Panc1 (cell line): ENCODE measurements around the gene ENPP6. TPM values are rescaled to one million over a fixed set of nuclear protein-coding genes. Genes with fewer than 3 reads are reported as not detected.

Source experiments
- ATAC-seq: fragments of 200-7000 bp; cut with Tn5 transposase; 2 replicates; pipeline ENCODE4 v1.9.1; 2020; ENCODE audit warnings: mild to moderate bottlenecking, moderate library complexity
- BruUV-seq: library from RNA; stranded (reverse); fragments of 400-500 nt; replicated peaks from 2 replicates; lab custom pipeline; 2021; lab: Mats Ljungman, UMichigan
- CTCF ChIA-PET: fragments of 300-600 bp; sonication (Branson Sonifier 250); formaldehyde crosslinking; loops from one replicate; lab custom pipeline; 2022; ENCODE audit warnings: antibody characterized with exemption; lab: Charles Lee
- POLR2A ChIA-PET: fragments of 300-600 bp; sonication (Branson Sonifier 250); formaldehyde crosslinking; loops from one replicate; lab custom pipeline; 2022; ENCODE audit warnings: antibody characterized with exemption; lab: Charles Lee
- DNase-seq: peaks from one replicate; pipeline ENCODE4 v3.0.0-alpha.2; 2010; ENCODE audit warnings: low read depth, low spot score
- H3K27ac ChIP-seq: 2 replicates; pipeline ENCODE4 v1.5.1; 2011; ENCODE audit warnings: mild to moderate bottlenecking, low read length, inconsistent platforms
- H3K27me3 ChIP-seq: fragments of 200-500 bp; sonication (Bioruptor generic); 2 replicates; pipeline ENCODE4 v1.6.0; 2014; ENCODE audit warnings: low read length, inconsistent platforms; ENCODE audit not compliant: control insufficient read depth, insufficient read depth
- H3K36me3 ChIP-seq: fragments of 200-500 bp; sonication (Bioruptor generic); 2 replicates; pipeline ENCODE4 v1.5.1; 2014; ENCODE audit warnings: inconsistent platforms, mild to moderate bottlenecking, low read length, moderate library complexity; ENCODE audit not compliant: control insufficient read depth, insufficient read depth
- H3K4me1 ChIP-seq: 2 replicates; pipeline ENCODE4 v1.5.1; 2011; ENCODE audit warnings: inconsistent platforms, mild to moderate bottlenecking, low read length, moderate library complexity; ENCODE audit not compliant: control insufficient read depth, insufficient read depth
- H3K4me3 ChIP-seq, 2 experiments: 2 replicates each; pipeline ENCODE4 v1.5.1; 2011 to 2012; ENCODE audit warnings: low read depth in 2 of 2, low read length in 2 of 2, mild to moderate bottlenecking in 2 of 2, inconsistent platforms in 1 of 2, moderate library complexity in 1 of 2
- H3K9me3 ChIP-seq: fragments of 200-500 bp; sonication (Bioruptor generic); 2 replicates; pipeline ENCODE4 v1.5.1; 2014; ENCODE audit warnings: low read depth, mild to moderate bottlenecking, inconsistent platforms, low read length, moderate library complexity; ENCODE audit not compliant: control insufficient read depth, insufficient read depth
- POLR2AphosphoS5 ChIP-seq: IDR thresholded peaks from 2 replicates; pipeline ENCODE4 v1.6.1; 2012; ENCODE audit warnings: mild to moderate bottlenecking, low read depth, low read length, moderate library complexity
- SIN3A ChIP-seq: IDR thresholded peaks from 2 replicates; pipeline ENCODE4 v1.6.1; 2012; ENCODE audit warnings: low read depth, mild to moderate bottlenecking, low read length, moderate library complexity, borderline replicate concordance; ENCODE audit not compliant: insufficient read depth
- TCF7L2 ChIP-seq: IDR thresholded peaks from 2 replicates; pipeline ENCODE4 v1.6.1; 2011; ENCODE audit warnings: mild to moderate bottlenecking, low read depth, low read length, inconsistent platforms
- in situ Hi-C: cut with HindIII; loops from 2 replicates; pipeline ENCODE4 v1.10.0; 2016; ENCODE audit warnings: low sequenced_read_pairs, low pct_unique_long_range_greater_than_20kb
- intact Hi-C: fragments of 100-400 bp; cut with micrococcal nuclease; formaldehyde crosslinking; loops from one replicate; pipeline ENCODE4 v1.10.0; 2022; ENCODE audit not compliant: unreplicated experiment
- total RNA-seq: library from RNA; stranded (reverse); gene quantifications from one replicate; pipeline ENCODE4 v1.2.1, GENCODE V29; 2021; ENCODE audit not compliant: unreplicated experiment
- TF ChIP-seq, protein P1 (sequence below), 2 experiments: IDR thresholded peaks; 2 replicates each; pipeline ENCODE4 v1.6.1; 2011 to 2012; ENCODE audit warnings: low read depth in 2 of 2, control low read depth in 1 of 2, low read length in 1 of 2, mild to moderate bottlenecking in 1 of 2, moderate library complexity in 1 of 2; ENCODE audit not compliant: insufficient read depth in 1 of 2
- TF ChIP-seq, protein P2 (sequence below): fragments of 450-650 bp; IDR thresholded peaks from 2 replicates; pipeline ENCODE4 v1.5.1; 2017; ENCODE audit warnings: mild to moderate bottlenecking

The ENPP6 gene
- total RNA-seq, 1 experiment from 2014 or later: not detected

DNA sequence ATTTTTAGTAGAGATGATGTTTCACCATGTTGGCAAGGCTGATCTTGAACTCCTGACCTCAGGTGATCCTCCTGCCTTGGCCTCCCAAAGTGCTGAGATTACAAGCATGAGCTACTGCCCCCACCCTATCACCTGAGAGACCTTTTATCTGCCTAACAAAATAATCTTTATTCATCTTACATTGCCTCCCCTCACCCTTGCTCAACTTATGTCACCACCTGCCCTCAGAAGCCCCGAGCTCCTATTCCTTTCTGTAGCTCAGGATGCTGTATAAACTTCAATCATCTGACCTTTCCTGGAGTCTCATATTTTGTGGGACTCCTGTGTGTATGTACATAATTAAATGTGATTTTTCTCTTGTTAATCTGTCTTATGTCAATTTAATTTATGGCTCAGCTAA lies 29.7 kb upstream of the ENPP6 start:
- CTCF ChIA-PET: no interaction called here
- Histone ChIP-seq H3K36me3 (no peaks in the 10 kb centered on the region), H3K27ac (no peak overlapping the region), H3K9me3 (no peaks in the 10 kb centered on the region), H3K4me3 (no peak overlapping the region), H3K4me1 (no peaks in the 10 kb centered on the region), H3K27me3 (no peaks in the 10 kb centered on the region)
- intact Hi-C loops: no loop called here
- DNase-seq (no peak), ATAC-seq (no peak)
- POLR2A ChIA-PET: interaction anchor here (0.6 kb wide), 1 partner anchor 10 kb away, joined by 16 read pairs; no protein-coding TSS in a partner anchor
- no peak for TF ChIP-seq TCF7L2
- TF ChIP-seq, protein P1, sequence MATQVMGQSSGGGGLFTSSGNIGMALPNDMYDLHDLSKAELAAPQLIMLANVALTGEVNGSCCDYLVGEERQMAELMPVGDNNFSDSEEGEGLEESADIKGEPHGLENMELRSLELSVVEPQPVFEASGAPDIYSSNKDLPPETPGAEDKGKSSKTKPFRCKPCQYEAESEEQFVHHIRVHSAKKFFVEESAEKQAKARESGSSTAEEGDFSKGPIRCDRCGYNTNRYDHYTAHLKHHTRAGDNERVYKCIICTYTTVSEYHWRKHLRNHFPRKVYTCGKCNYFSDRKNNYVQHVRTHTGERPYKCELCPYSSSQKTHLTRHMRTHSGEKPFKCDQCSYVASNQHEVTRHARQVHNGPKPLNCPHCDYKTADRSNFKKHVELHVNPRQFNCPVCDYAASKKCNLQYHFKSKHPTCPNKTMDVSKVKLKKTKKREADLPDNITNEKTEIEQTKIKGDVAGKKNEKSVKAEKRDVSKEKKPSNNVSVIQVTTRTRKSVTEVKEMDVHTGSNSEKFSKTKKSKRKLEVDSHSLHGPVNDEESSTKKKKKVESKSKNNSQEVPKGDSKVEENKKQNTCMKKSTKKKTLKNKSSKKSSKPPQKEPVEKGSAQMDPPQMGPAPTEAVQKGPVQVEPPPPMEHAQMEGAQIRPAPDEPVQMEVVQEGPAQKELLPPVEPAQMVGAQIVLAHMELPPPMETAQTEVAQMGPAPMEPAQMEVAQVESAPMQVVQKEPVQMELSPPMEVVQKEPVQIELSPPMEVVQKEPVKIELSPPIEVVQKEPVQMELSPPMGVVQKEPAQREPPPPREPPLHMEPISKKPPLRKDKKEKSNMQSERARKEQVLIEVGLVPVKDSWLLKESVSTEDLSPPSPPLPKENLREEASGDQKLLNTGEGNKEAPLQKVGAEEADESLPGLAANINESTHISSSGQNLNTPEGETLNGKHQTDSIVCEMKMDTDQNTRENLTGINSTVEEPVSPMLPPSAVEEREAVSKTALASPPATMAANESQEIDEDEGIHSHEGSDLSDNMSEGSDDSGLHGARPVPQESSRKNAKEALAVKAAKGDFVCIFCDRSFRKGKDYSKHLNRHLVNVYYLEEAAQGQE (IDR thresholded peaks at IDR 0.05; ENCODE audit: insufficient read depth in 1 of 2, low read depth in 2 of 2, low read length in 1 of 2): no peak
- TF ChIP-seq, protein P2, sequence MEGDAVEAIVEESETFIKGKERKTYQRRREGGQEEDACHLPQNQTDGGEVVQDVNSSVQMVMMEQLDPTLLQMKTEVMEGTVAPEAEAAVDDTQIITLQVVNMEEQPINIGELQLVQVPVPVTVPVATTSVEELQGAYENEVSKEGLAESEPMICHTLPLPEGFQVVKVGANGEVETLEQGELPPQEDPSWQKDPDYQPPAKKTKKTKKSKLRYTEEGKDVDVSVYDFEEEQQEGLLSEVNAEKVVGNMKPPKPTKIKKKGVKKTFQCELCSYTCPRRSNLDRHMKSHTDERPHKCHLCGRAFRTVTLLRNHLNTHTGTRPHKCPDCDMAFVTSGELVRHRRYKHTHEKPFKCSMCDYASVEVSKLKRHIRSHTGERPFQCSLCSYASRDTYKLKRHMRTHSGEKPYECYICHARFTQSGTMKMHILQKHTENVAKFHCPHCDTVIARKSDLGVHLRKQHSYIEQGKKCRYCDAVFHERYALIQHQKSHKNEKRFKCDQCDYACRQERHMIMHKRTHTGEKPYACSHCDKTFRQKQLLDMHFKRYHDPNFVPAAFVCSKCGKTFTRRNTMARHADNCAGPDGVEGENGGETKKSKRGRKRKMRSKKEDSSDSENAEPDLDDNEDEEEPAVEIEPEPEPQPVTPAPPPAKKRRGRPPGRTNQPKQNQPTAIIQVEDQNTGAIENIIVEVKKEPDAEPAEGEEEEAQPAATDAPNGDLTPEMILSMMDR: no peak
- no peak for TF ChIP-seq POLR2AphosphoS5
- no peak for TF ChIP-seq SIN3A
- BruUV-seq: no TSS peak
- in situ Hi-C loops: no loop called here

DNA sequence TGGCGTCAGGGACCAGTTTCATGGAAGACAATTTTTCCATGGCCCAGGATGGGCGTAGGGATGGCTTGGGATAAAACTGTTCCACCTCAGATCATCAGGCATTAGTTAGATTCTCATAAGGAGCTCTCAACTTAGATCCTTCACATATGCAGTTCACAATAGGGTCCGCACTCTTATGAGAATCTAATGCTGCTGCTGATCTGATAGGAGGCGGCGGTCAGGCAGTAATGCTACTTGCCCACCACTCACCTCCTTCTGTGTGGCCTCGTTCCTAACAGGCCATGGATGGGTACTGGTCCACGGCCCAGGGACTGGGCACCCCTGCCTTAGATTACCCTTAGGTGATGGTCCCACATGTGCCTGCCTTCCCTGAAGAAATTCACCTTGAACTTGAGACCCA lies 28.8 kb upstream of the ENPP6 start:
- BruUV-seq: no TSS peak
- TF ChIP-seq TCF7L2 (no peak), POLR2AphosphoS5 (no peak), SIN3A (no peak)
- TF ChIP-seq, protein P1 (IDR thresholded peaks at IDR 0.05; ENCODE audit: insufficient read depth in 1 of 2, low read depth in 2 of 2, low read length in 1 of 2): no peak
- TF ChIP-seq, protein P2: no peak
- ChIA-PET POLR2A (no interaction called here), CTCF (no interaction called here)
- no peak overlapping the region for H3K27ac ChIP-seq
- H3K27me3 ChIP-seq: no peaks in the 10 kb centered on the region
- no peak for DNase-seq
- H3K9me3 ChIP-seq: no peaks in the 10 kb centered on the region
- ATAC-seq: no peak
- intact Hi-C loops: no loop called here
- no peaks in the 10 kb centered on the region for H3K4me1 ChIP-seq
- in situ Hi-C loops: no loop called here
- H3K4me3 ChIP-seq: no peak overlapping the region
- H3K36me3 ChIP-seq: no peaks in the 10 kb centered on the region
